ENCODE results near the gene RPS21. TPM values are rescaled to one million over a fixed set of nuclear protein-coding genes. Genes with fewer than 3 reads are reported as not detected.

RPS21 gene
- total and polyA plus RNA-seq, 9 of the 15 experiments (the other 6 are each of a cell fraction or from before 2014, with no cell fraction given) = 1,380 to 5,647 (median 3,091) TPM

- H3K27ac ChIP-seq (ENCODE audit: extremely low read depth, low read depth, low read length) = no peak overlapping the region
- H2AFZ ChIP-seq (ENCODE audit: low read depth, low read length) = no peak overlapping the region
- peaks cover 31 to 86% of the 10 kb centered on the region in 2 experiments for H3K27me3 ChIP-seq (ENCODE audit: control insufficient read depth in 2 of 2, insufficient read depth in 2 of 2, low read length in 2 of 2)
- H3K36me3 ChIP-seq (ENCODE audit: control insufficient read depth, insufficient read depth, low read length) = no peaks in the 10 kb centered on the region
- ChIA-PET CTCF (ENCODE audit: low intra/inter-chr PET ratio) (no interaction called here), POLR2A (interaction anchor here (0.6 to 1.6 kb wide), 4 partner anchors 15 to 801 kb away, joined by 3 to 6 read pairs (median 3); no protein-coding TSS in a partner anchor)
- in situ Hi-C loops (cut with MboI) (no loop called here), intact Hi-C loops (cut with micrococcal nuclease) (no loop called here)
- ATAC-seq = no peak
- no peak overlapping the region for H3K4me3 ChIP-seq
- no peak for FAIRE-seq
- H3K9me1 ChIP-seq (ENCODE audit: control insufficient read depth, insufficient read depth, low read length) = no peaks in the 10 kb centered on the region
- H3K9ac ChIP-seq (ENCODE audit: insufficient read depth in 1 of 2, low read depth in 2 of 2, low read length in 2 of 2) = peak overlapping the region in 1 of 2 experiments; percentile 2; a peak in 1 of 4 replicates
- peaks cover 0 to 49% of the 10 kb centered on the region in 2 experiments; a peak in 2 of 5 replicates for H3K4me1 ChIP-seq (replicated peaks in 1 of 2; ENCODE audit: control insufficient read depth in 2 of 2, insufficient read depth in 2 of 2, low read length in 2 of 2)
- 5% methylated on average over 10 of the region's 10 CpGs for WGBS (ENCODE audit: insufficient coverage, low coverage, missing lambda C conversion rate)
- H4K20me1 ChIP-seq (replicated peaks; ENCODE audit: control insufficient read depth, insufficient read depth, low read length) = 0 out of 2 replicates have a peak, but pooled peaks cover 7% of the 10 kb centered on the region
- H3K79me2 ChIP-seq (ENCODE audit: control insufficient read depth, insufficient read depth, low read length) = no peaks in the 10 kb centered on the region
- no peaks in the 10 kb centered on the region for H3K9me3 ChIP-seq (replicated peaks; ENCODE audit: control insufficient read depth, insufficient read depth, low read depth, low read length)
- DNase-seq (ENCODE audit: extremely low read depth in 1 of 4, low spot score in 3 of 4) = peak in 1 of 4 experiments; percentile 29
- BruUV-seq (replicated peaks) = no TSS peak
- TF ChIP-seq MIER1 (IDR thresholded peaks at IDR 0.05; ENCODE audit: low read depth) = no peak
- TF ChIP-seq ARHGAP35 (IDR thresholded peaks at IDR 0.05; ENCODE audit: partially characterized antibody) = no peak
- TF ChIP-seq ZSCAN32 (CRISPR knock-in tag; IDR thresholded peaks at IDR 0.05) = no peak
- TF ChIP-seq, protein P1, sequence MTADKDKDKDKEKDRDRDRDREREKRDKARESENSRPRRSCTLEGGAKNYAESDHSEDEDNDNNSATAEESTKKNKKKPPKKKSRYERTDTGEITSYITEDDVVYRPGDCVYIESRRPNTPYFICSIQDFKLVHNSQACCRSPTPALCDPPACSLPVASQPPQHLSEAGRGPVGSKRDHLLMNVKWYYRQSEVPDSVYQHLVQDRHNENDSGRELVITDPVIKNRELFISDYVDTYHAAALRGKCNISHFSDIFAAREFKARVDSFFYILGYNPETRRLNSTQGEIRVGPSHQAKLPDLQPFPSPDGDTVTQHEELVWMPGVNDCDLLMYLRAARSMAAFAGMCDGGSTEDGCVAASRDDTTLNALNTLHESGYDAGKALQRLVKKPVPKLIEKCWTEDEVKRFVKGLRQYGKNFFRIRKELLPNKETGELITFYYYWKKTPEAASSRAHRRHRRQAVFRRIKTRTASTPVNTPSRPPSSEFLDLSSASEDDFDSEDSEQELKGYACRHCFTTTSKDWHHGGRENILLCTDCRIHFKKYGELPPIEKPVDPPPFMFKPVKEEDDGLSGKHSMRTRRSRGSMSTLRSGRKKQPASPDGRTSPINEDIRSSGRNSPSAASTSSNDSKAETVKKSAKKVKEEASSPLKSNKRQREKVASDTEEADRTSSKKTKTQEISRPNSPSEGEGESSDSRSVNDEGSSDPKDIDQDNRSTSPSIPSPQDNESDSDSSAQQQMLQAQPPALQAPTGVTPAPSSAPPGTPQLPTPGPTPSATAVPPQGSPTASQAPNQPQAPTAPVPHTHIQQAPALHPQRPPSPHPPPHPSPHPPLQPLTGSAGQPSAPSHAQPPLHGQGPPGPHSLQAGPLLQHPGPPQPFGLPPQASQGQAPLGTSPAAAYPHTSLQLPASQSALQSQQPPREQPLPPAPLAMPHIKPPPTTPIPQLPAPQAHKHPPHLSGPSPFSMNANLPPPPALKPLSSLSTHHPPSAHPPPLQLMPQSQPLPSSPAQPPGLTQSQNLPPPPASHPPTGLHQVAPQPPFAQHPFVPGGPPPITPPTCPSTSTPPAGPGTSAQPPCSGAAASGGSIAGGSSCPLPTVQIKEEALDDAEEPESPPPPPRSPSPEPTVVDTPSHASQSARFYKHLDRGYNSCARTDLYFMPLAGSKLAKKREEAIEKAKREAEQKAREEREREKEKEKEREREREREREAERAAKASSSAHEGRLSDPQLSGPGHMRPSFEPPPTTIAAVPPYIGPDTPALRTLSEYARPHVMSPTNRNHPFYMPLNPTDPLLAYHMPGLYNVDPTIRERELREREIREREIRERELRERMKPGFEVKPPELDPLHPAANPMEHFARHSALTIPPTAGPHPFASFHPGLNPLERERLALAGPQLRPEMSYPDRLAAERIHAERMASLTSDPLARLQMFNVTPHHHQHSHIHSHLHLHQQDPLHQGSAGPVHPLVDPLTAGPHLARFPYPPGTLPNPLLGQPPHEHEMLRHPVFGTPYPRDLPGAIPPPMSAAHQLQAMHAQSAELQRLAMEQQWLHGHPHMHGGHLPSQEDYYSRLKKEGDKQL (CRISPR knock-in tag; IDR thresholded peaks at IDR 0.05; ENCODE audit: borderline replicate concordance) = no peak
- TF ChIP-seq E2F3 (CRISPR knock-in tag; IDR thresholded peaks at IDR 0.05) = no peak
- no peak for TF ChIP-seq SMAD3 (CRISPR knock-in tag; conservative IDR thresholded peaks at IDR 0.05)
- no peak for TF ChIP-seq CREBBP (IDR thresholded peaks at IDR 0.05; ENCODE audit: low read depth, low read length)
- peak; percentile 44 for TF ChIP-seq CBFA2T2 (conservative IDR thresholded peaks at IDR 0.05)
- TF ChIP-seq SRF (CRISPR knock-in tag; IDR thresholded peaks at IDR 0.05) = no peak
- TF ChIP-seq TCF3 (CRISPR knock-in tag; IDR thresholded peaks at IDR 0.05) = peak; percentile 63
- TF ChIP-seq CBFA2T3 (IDR thresholded peaks at IDR 0.05) = peak; percentile 48; the same call in 1 of the 2 replicates
- TF ChIP-seq TAL1 (IDR thresholded peaks at IDR 0.05) = peak; percentile 14; the same call in 1 of the 2 replicates
- TF ChIP-seq JUNB (CRISPR knock-in tag; conservative IDR thresholded peaks at IDR 0.05) = no peak
- no peak for TF ChIP-seq MYNN (IDR thresholded peaks at IDR 0.05)
- no peak for TF ChIP-seq MYNN (CRISPR knock-in tag; IDR thresholded peaks at IDR 0.05)
- TF ChIP-seq SPI1 (IDR thresholded peaks at IDR 0.05; ENCODE audit: borderline replicate concordance, low read depth, low read length) = no peak
- TF ChIP-seq KLF13 (tag; IDR thresholded peaks at IDR 0.05; ENCODE audit: borderline replicate concordance, low read depth) = no peak
- no peak overlapping the region for H3K4me2 ChIP-seq (ENCODE audit: insufficient read depth, low read length)
Observed at GRCh38 chr20:62430311-62430853, 43.5 kb downstream of the RPS21 start.
